H1 (cell line): Measurements from ENCODE around the gene ITGB2. TPM values are rescaled to one million over a fixed set of nuclear protein-coding genes. Genes with fewer than 3 reads are reported as not detected.

Experiments
- CTCF ChIA-PET: fragments of 300-600 bp; sonication (Branson Sonifier 250); formaldehyde crosslinking; loops from one replicate; lab custom pipeline; 2021; ENCODE audit not compliant: partially characterized antibody; lab: Charles Lee
- POLR2A ChIA-PET: fragments of 300-600 bp; sonication (Branson Sonifier 250); formaldehyde crosslinking; loops from one replicate; lab custom pipeline; 2021; ENCODE audit warnings: inconsistent platforms; ENCODE audit not compliant: partially characterized antibody; lab: Charles Lee
- DNase-seq, 2 experiments: peaks; one replicate each; pipeline versions ENCODE4 v3.0.0 to v3.0.0-alpha.2; 2010 to 2022; ENCODE audit warnings: low spot score in 2 of 2, low read depth in 1 of 2, mixed read lengths in 1 of 2
- FAIRE-seq: peaks from 2 replicates; lab custom pipeline; 2011; peaks lifted over from hg19 to GRCh38; lab: Jason Lieb, UNC
- H2AFZ ChIP-seq: 2 replicates; pipeline ENCODE4 v1.8.1; 2012; ENCODE audit warnings: low read length, inconsistent platforms
- H2AK5ac ChIP-seq: 2 replicates; pipeline ENCODE4 v1.6.1; 2013; ENCODE audit warnings: low read depth, low read length
- H2BK120ac ChIP-seq: replicated peaks from 2 replicates; pipeline ENCODE3; 2013; ENCODE audit warnings: low read depth, low read length, inconsistent platforms
- H2BK12ac ChIP-seq: 2 replicates; pipeline ENCODE4 v1.6.1; 2013; ENCODE audit warnings: low read depth, low read length
- H2BK15ac ChIP-seq: 2 replicates; pipeline ENCODE4 v1.6.1; 2013; ENCODE audit warnings: low read length
- H2BK20ac ChIP-seq: 2 replicates; pipeline ENCODE4 v1.6.1; 2013; ENCODE audit warnings: low read length
- H2BK5ac ChIP-seq: 2 replicates; pipeline ENCODE4 v1.6.1; 2013; ENCODE audit warnings: low read depth, low read length
- H3K14ac ChIP-seq: 2 replicates; pipeline ENCODE4 v1.6.1; 2013; ENCODE audit warnings: inconsistent platforms; ENCODE audit not compliant: insufficient read length
- H3K18ac ChIP-seq: 2 replicates; pipeline ENCODE4 v1.6.1; 2013; ENCODE audit warnings: low read length; ENCODE audit errors: extremely low read depth
- H3K23ac ChIP-seq: 2 replicates; pipeline ENCODE4 v1.6.1; 2013; ENCODE audit warnings: inconsistent platforms; ENCODE audit not compliant: insufficient read length
- H3K23me2 ChIP-seq: 2 replicates; pipeline ENCODE4 v1.6.1; 2013; ENCODE audit warnings: low read depth, low read length
- H3K27ac ChIP-seq: 2 replicates; pipeline ENCODE4 v1.6.1; 2011; ENCODE audit warnings: low read depth, low read length, inconsistent platforms
- H3K27me3 ChIP-seq, 4 experiments: replicated peaks in 1 of 4; 1 replicate in 1 of 4; 2 replicates in 3 of 4; pipeline versions ENCODE4 v1.6.1 to v1.8.1; 2011 to 2013; ENCODE audit warnings: low read length in 3 of 4, mild to moderate bottlenecking in 3 of 4, inconsistent platforms in 2 of 4, mixed read lengths in 2 of 4, moderate library complexity in 1 of 4; ENCODE audit not compliant: control insufficient read depth in 3 of 4, insufficient read depth in 3 of 4; ENCODE audit errors: extremely low read depth in 1 of 4
- H3K36me3 ChIP-seq, 4 experiments: 2 replicates each; pipeline versions ENCODE4 v1.6.1 to v1.8.1; 2011 to 2013; ENCODE audit warnings: mild to moderate bottlenecking in 4 of 4, low read length in 3 of 4, moderate library complexity in 2 of 4, control low read depth in 1 of 4, inconsistent platforms in 1 of 4; ENCODE audit not compliant: insufficient read depth in 4 of 4, control insufficient read depth in 2 of 4
- H3K4ac ChIP-seq: replicated peaks from 2 replicates; pipeline ENCODE3; 2013; ENCODE audit warnings: low read length, low read depth, mixed read lengths, inconsistent platforms; ENCODE audit not compliant: insufficient read length
- H3K4me1 ChIP-seq, 4 experiments: replicated peaks in 1 of 4; 1 replicate in 1 of 4; 2 replicates in 3 of 4; pipeline versions ENCODE4 v1.6.1 to v1.8.1; 2011 to 2013; ENCODE audit warnings: low read length in 3 of 4, inconsistent platforms in 2 of 4, mixed read lengths in 1 of 4; ENCODE audit not compliant: insufficient read depth in 4 of 4, control insufficient read depth in 3 of 4
- H3K4me2 ChIP-seq, 2 experiments: 2 replicates each; pipeline versions ENCODE4 v1.6.1 to v1.8.1; 2011 to 2013; ENCODE audit warnings: low read depth in 2 of 2, low read length in 2 of 2, control low read depth in 1 of 2, inconsistent platforms in 1 of 2, mild to moderate bottlenecking in 1 of 2; ENCODE audit not compliant: insufficient read depth in 1 of 2
- H3K4me3 ChIP-seq, 4 experiments: fragments of 200-600, 300-600 bp in 1 of 4; sonication (generic), shearing (Covaris generic), sonication (Bioruptor Twin) in 1 of 4; 2 replicates each; pipeline versions ENCODE4 v1.5.1 to v1.8.1; 2011 to 2016; ENCODE audit warnings: low read length in 4 of 4, low read depth in 3 of 4, control low read depth in 2 of 4, inconsistent platforms in 2 of 4, mild to moderate bottlenecking in 2 of 4, mixed read lengths in 1 of 4, moderate library complexity in 1 of 4; ENCODE audit not compliant: insufficient read depth in 2 of 4; ENCODE audit errors: extremely low read depth in 1 of 4
- H3K56ac ChIP-seq: replicated peaks from 2 replicates; pipeline ENCODE3; 2013; ENCODE audit warnings: low read depth, mild to moderate bottlenecking, mixed read lengths, low read length, inconsistent platforms; ENCODE audit not compliant: insufficient read length
- H3K79me1 ChIP-seq: 2 replicates; pipeline ENCODE4 v1.6.1; 2013; ENCODE audit warnings: low read depth, low read length, control low read depth
- H3K79me2 ChIP-seq, 2 experiments: 2 replicates each; pipeline versions ENCODE4 v1.6.1 to v1.8.1; 2012 to 2013; ENCODE audit warnings: low read length in 2 of 2, mild to moderate bottlenecking in 2 of 2, inconsistent platforms in 1 of 2; ENCODE audit not compliant: insufficient read depth in 2 of 2, control insufficient read depth in 1 of 2
- H3K9ac ChIP-seq, 4 experiments: replicated peaks in 1 of 4; 1 replicate in 1 of 4; 2 replicates in 3 of 4; pipeline versions ENCODE4 v1.6.1 to v1.8.1; 2011 to 2013; ENCODE audit warnings: low read depth in 3 of 4, low read length in 3 of 4, control low read depth in 2 of 4, mild to moderate bottlenecking in 2 of 4, moderate library complexity in 2 of 4, inconsistent platforms in 1 of 4; ENCODE audit errors: extremely low read depth in 1 of 4
- H3K9me3 ChIP-seq, 2 experiments: 2 replicates each; pipeline versions ENCODE4 v1.6.1 to v1.8.1; 2012 to 2013; ENCODE audit warnings: mild to moderate bottlenecking in 2 of 2, moderate library complexity in 2 of 2, control low read depth in 1 of 2, inconsistent platforms in 1 of 2, low read depth in 1 of 2, low read length in 1 of 2, mixed read lengths in 1 of 2; ENCODE audit not compliant: insufficient read depth in 2 of 2
- H4K20me1 ChIP-seq, 2 experiments: replicated peaks in 1 of 2; 2 replicates each; pipeline versions ENCODE3 to v1.8.1; 2011 to 2013; ENCODE audit warnings: inconsistent platforms in 2 of 2, low read length in 2 of 2, mild to moderate bottlenecking in 1 of 2; ENCODE audit not compliant: insufficient read depth in 2 of 2, control insufficient read depth in 1 of 2
- H4K5ac ChIP-seq: 2 replicates; pipeline ENCODE4 v1.6.1; 2013; ENCODE audit warnings: low read length, low read depth, mixed read lengths, inconsistent platforms; ENCODE audit not compliant: insufficient read length
- H4K8ac ChIP-seq: 2 replicates; pipeline ENCODE4 v1.8.0; 2013; ENCODE audit warnings: mild to moderate bottlenecking, moderate library complexity, low read length, inconsistent platforms; ENCODE audit not compliant: insufficient read depth; ENCODE audit errors: extremely low read depth
- H4K91ac ChIP-seq: replicated peaks from 2 replicates; pipeline ENCODE3; 2013; ENCODE audit warnings: low read length, mixed read lengths, inconsistent platforms; ENCODE audit not compliant: insufficient read length
- BACH1 ChIP-seq: IDR thresholded peaks from 2 replicates; pipeline ENCODE4 v1.6.1; 2012; ENCODE audit warnings: low read length, improper control_type of control experiment
- MAFK ChIP-seq: IDR thresholded peaks from 2 replicates; pipeline ENCODE4 v1.6.1; 2012; ENCODE audit warnings: low read depth, mild to moderate bottlenecking, improper control_type of control experiment, low read length
- TAF1 ChIP-seq: IDR thresholded peaks from 2 replicates; pipeline ENCODE4 v1.6.1; 2011; ENCODE audit warnings: mild to moderate bottlenecking, low read depth, low read length
- WGBS, 2 experiments: shearing (Covaris generic) in 1 of 2; methylation state at CpG; one replicate each; pipeline versions ENCODE4 v1.1.6 to v1.1.7; 2013 to 2015; ENCODE audit warnings: low lambda C conversion rate in 2 of 2, mixed read lengths in 2 of 2, inconsistent platforms in 1 of 2, low coverage in 1 of 2, missing lambda C conversion rate in 1 of 2; ENCODE audit not compliant: insufficient replicate concordance in 2 of 2, insufficient coverage in 1 of 2, insufficient read length in 1 of 2; ENCODE audit errors: extremely low coverage in 1 of 2, missing lambda C conversion rate in 1 of 2; 5-methylcytosine and 5-hydroxymethylcytosine counted together
- polyA plus RNA-seq, 7 experiments: library from polyadenylated mRNA; depleted of rRNA in 3 of 7; stranded (reverse) in 5 of 7; unstranded in 2 of 7; fragments of >200 nt in 5 of 7; fragments of 200-250 nt in 2 of 7; gene quantifications; 1 replicate in 5 of 7; 2 replicates in 1 of 7; 4 replicates in 1 of 7; pipeline versions ENCODE4 v1.2.1 to v1.2.3, GENCODE V29; 2011 to 2013; ENCODE audit warnings: missing spikeins in 2 of 7, mixed read lengths in 2 of 7
- total RNA-seq: library from RNA; stranded (reverse); fragmentation: NEBNext Ultra II Directional; extraction: Animal tissue kit (Norgen Biotek cat#: 25700); gene quantifications from 2 replicates; pipeline ENCODE4 v1.2.1, GENCODE V29; 2021

The ITGB2 gene
- total and polyA plus RNA-seq, 2 of the 8 experiments (the other 6 are each of a cell fraction or from before 2014, with no cell fraction given), result 0.24 to 0.63 TPM

DNA sequence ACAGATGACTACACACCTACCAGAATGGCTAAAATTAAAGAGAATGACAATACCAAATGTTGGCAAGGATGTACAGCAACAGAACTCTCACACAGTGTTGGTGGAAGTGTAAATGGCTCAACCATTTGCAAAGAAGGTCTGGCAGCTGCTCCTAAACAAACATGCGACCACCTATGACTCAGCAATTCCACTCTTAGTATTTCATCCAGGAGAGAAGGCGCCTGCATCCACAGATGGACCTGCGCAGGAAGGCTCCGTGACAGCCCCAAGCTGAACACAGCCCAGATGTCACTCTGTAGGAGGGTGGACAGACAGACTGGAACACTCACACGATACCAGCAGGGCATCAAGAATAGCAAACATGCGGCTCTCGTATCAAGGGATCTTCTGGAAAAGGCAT lies 53.9 kb downstream of the ITGB2 start:
- Histone ChIP-seq H4K20me1 (peaks cover 25 to 56% of the 10 kb centered on the region in 2 experiments), H3K56ac (no peak overlapping the region), H2AK5ac (no peak overlapping the region), H2BK20ac (no peak overlapping the region), H3K18ac (no peak overlapping the region), H3K27ac (no peak overlapping the region), H3K4me2 (peak overlapping the region in 1 of 2 experiments; percentile 26; a peak in 1 of 4 replicates), H3K9me3 (no peaks in the 10 kb centered on the region), H4K8ac (no peak overlapping the region), H3K4ac (no peak overlapping the region), H3K23me2 (peaks cover 6% of the 10 kb centered on the region; the same call in 1 of the 2 replicates), H3K9ac (0 out of 7 replicates have a peak overlapping the region, but pooled peaks of 1 of the 4 experiments have one; percentile 14), H2BK120ac (no peak overlapping the region), H3K27me3 (no peaks in the 10 kb centered on the region; a peak in 1 of 7 replicates), H2BK12ac (no peak overlapping the region), H3K23ac (no peak overlapping the region), H3K79me2 (peaks cover 47 to 97% of the 10 kb centered on the region in 2 experiments), H4K91ac (no peak overlapping the region), H3K4me3 (no peak overlapping the region), H2BK15ac (no peak overlapping the region), H3K79me1 (peaks cover 30% of the 10 kb centered on the region), H3K14ac (no peak overlapping the region), H4K5ac (no peak overlapping the region), H2BK5ac (peak overlapping the region; percentile 75; the same call in 1 of the 2 replicates), H2AFZ (no peak overlapping the region), H3K36me3 (peaks cover 5 to 9% (median 7%) of the 10 kb centered on the region in 4 experiments; a peak in 7 of 8 replicates), H3K4me1 (peaks cover 0 to 16% (median 9%) of the 10 kb centered on the region in 4 experiments; a peak in 5 of 7 replicates)
- CTCF ChIA-PET, result interaction anchor here (0.7 kb wide), 1 partner anchor 1203 kb away, joined by 3 read pairs; no protein-coding TSS in a partner anchor
- POLR2A ChIA-PET, result no interaction called here
- FAIRE-seq (no peak), DNase-seq (no peak)
- no peak for TF ChIP-seq TAF1
- peak; percentile 82 for TF ChIP-seq BACH1
- peak; percentile 62; the same call in 1 of the 2 replicates for TF ChIP-seq MAFK
- WGBS, 2 experiments, result 85% methylated on average over 7 of the region's 7 CpGs; no CpG with 5 or more reads in 1 of the 2 experiments
